GM19455 (cell line): ENCODE measurements around the gene TRIM41.
"Not testable (repeated sequence)": the region's sequence is repeated elsewhere in the genome, so short reads cannot be mapped to it uniquely, and the experiment has no call there.

ENCODE experiments used
- ATAC-seq: cut with Tn5 transposase; IDR thresholded peaks from one replicate; pipeline ENCODE4 v1.9.1; 2021; ENCODE audit not compliant: unreplicated experiment

Gene TRIM41

DNA sequence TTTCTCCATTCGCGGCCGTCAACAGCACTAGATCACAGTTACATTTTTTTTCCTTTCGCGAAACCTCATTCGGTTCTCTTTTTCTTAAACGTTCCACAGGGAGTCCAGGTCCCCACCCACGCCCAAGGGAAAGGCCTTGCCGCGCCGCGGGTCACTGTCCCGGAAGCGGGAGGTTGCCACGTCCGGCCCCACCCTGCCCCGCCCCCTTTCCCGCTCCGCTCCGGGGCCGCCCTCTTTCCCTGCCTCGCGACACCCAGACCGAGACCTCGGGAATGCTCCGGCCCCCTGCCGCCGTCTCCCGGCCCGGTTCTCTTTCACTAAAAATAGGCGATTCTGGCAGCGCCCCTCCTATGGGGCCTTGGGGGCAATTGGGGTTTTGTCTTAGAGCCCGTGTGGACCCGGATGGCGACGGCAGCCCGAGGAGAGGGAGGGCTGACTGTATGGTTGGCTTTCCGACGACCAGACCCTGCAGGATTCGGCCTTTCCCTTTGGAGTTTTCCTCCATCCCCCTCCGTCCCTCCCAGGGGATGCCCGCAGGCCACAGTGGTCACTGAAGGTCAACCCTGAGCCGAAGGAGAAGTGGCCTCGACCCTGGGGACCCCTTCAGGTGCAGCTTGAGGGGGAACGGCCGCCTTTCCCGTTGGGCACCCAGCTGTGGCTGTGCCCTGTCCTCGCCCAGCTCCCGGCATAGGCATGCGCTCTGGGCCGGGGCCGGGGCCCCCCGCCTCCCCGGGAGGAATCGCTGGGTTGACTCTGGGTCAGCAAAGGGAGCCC is 23.4 kb downstream of the TRIM41 start:
- ATAC-seq: no peak

DNA sequence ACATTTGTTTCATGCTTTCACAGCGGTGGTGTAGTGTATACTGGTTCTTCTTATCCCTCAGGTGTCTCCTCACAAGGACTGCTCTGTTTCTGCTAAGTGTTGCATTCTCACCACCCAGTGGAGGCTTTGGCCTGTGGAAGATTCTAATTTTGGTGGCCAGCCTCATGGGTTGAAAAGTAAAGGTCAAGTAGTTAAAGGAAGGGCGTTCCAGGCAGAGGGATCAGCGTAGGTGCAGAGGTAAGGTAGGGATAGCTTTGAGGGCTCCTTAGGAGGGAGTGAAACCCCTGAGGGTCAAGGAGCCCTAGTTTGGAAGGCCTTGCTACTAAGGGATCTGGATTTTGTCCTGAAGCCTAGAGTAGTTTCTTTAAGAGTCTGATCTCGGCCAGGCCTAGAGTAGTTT is 25.2 kb downstream of the TRIM41 start:
- no peak for ATAC-seq

DNA sequence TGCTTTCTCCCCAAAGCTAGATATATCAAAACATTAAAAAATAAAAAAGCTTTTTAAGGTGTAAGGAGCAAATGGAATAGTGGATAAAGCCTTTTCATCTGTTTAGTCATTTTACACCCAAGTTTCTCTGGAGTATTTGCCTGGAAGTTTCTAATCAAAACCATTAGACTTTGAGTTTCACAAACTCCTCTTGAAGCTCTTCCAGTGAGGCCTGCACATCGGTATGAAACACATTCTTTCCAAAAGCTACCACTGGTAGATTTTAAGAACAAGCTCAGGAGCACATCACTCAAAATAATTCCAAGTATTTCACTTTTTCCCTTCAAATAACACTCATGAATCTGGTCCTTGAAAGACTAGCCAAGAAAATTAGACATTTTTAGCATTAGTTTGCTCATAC is 32.2 kb downstream of the TRIM41 start:
- ATAC-seq: no peak

DNA sequence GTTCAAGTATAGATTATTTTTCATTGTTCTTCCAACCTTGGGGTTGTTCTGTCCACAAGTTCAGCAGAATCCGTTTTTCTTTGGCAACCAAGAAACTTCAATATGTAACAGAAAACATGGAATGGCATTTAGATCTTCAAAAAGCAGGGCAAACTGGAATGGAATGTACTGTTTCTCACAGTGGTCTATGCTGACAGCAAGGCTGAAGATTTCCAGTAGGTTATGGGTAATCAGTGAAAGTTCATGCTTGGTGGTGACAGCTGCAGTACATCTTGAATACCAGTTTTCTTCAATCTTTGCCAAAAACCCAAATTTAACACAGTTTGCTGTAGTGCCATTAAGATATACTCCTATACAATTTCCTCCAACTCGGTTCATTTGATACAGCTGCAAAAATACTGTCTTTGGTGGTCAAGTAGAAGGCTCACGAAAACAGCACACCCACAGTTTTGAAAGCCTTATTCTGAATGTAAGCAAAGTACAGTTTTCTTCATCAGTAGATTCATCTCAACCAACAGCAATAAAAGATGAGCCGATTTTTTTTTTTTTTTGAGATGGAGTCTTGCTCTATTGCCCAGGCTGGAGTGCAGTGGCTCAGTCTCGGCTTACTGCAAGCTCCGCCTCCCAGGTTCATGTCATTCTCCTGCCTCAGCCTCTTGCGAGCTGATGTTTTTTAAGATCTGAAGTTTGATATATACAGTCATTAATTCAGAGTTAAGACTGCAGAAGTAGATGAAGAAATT is 32.9 kb downstream of the TRIM41 start:
- ATAC-seq: no peak

DNA sequence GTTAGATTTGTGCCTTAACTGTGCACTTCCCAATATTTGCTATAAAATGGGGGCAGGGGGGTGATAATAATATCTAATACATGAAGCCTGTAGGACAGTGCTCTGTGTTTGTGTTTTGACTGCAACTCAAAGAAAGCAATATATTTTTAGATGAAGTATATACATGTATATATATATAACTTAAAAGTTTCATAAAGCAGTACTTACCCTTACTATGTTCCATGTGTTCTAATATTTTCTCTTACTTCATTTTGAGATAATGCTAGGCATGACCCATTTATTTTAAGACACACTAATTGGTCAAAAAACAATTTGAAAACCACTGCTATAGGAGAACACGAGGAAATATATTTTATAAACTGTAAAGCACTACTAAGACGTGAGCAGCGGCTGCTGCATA is 35.5 kb downstream of the TRIM41 start:
- ATAC-seq: no peak

DNA sequence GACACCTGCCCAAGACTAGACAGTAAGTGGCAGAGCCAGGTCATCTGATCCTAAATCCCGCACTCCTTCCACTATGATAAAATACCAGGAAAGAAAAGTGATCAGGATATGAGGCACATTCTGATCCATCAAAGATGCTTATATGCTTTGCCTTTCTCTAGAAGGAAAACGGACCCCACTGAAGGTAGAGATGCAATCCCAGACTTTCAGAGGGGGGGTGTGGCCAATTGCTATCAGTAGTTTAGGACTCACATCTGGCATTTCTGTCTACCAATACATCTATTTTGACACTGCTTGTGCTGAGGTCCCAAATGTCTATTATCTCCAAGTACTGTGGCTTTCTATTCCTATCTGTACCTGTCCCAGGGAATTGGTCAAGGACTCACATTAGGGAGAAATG is 36.2 kb downstream of the TRIM41 start:
- ATAC-seq: no peak

DNA sequence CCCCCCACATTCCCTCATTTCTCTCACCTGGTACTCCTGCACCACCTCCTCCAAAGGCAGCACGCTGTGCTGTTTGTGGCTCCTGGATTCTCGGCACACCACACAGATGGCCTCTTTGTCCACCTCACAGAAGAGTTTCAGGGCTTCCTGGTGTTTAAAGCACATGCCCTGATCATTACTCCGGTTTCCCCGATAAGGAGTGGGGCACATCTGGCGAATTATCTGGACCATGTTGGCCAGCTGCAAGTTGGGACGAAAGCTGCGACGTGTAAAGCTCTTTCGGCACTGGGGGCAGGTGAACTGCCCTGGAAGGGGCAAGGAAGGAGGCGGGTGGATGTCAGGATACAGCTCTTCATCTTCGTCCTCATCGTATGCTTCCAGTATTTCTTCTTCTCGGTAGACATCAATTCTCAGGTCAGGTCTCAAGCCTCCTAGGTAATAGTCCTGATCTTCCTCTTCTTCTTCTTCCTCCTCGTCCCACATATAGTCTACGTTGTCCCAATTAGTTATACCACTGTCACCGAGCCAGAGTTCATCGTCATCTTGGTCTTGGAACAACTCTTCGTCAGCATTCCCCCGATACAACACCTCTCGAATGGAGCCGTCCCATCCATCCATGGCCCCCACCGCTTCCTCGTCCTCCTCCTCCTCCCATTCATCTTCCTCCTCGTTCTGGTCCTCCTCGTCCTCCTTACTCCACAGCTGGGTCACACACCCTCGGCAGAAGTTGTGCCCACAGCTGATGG is 37.1 kb downstream of the TRIM41 start:
- ATAC-seq: peak; percentile 1

DNA sequence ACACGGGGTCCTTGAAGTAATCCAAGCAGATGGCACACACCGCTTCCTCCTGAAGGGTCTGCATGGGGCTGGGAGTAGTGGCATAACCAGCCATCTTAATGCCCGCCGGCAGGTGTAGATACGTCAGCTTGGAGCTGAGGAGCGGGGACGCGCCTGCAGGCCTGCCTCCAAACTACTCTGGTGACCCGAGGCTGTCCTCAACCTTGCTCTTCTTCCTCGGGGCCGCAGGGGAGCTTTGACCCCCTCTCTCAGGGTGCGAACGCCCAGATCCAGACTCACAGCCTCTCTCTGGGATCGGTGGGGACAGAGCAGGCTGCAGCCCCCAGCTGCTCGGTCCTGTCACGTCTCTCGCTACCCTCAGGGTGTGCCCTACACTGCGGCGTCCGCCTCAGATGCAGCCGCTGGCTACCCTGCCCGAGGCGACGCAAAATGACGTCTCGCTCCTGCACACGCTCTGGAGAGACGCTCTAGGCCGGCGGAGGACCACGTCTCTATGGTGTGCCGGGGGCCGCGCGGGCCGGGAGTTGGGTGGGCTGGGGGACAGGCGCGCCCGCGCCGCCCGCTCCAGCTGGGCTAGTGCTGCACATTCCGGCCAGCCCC is 37.7 kb downstream of the TRIM41 start, which contains the start of gene TRIM52:
TSS of gene TRIM52 (minus strand) at position 424 of the 600 bp plus-strand sequence. CDS start at position 94, 330 bp downstream.
- peak; percentile 80 for ATAC-seq

DNA sequence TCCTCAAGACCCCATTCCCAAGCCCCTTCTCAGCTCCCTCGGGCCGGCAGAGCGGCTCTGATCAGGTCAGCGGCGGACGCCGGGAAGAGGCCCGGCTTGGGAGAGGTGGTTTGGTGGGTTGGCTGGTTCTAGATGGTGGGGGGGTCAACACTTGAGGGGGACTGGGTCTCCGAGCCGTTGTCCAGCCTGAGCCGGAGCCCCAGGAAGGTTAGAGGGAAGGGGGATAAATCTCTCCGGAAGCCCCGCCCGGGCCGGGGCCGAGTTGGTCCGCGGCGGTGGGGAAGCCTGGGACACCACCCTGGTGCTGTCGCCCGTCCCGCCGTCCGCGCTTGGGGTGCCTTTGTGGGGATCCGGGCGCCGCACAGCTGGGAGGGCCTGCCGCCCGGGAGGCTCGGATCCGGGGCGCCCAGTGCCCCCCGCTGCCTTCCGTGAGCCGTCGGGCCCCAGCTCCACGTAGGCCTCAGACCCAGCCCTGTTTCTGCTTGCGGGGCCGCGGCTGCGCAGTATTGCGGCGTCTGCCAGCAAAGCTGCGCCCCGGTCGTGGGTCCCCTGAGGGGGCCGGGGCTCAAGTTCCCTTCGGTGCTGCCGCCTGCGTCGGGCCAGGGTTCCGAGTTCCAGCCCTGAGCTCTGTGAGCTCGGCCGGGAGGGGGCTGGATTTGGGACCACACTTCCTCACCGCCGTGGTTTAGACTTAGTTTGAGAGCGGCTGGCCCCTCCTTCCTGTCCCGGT is 38.4 kb downstream of the TRIM41 start:
- peak; percentile 59 for ATAC-seq

DNA sequence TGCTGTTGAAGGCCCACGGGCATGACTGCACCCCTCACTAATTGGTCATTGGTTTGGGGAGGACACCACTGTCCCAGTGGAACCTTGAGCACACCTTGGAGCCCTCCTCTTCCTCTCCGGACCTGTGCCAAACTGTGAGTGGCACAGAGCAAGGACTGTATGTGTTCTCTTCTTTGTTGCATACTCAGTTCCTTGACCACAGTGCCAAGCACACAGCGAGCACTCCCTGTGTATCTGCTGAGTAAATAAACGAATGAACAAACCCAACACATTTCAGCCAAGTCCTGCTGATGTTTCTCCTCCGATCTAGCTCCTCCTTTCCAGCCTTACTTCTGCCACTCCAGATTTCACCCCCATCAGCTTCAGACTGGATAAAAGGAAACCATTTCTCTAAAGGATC is 40.6 kb downstream of the TRIM41 start:
- ATAC-seq: no peak

DNA sequence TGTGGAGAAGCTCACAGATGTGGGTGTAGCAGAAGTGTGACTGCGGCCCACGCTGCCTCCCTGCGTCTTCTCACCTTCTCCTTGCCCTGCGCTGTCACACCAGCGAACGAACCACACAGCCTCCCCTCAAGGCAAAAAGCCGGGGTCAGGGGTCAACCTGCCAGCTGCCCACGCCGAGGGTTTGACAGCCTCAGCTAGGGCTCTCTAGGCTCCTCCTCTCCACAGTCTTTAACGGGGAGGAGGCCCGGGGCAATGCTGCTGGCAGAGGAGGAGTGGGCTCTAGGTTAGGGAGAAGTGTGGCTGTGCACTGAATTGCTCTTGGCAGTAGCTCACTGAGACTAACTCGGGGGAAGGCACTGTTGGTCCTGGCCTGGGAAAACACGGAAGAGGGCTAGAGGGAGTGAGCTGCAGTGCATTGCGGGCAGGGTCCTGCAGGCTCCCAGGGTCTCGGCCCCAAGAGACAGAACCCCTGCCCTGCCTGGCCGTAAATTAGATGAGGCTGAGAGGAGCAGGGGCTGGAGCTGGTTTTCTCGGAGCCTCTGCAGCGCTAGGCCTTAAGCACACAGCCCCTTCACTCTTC is 42.1 kb downstream of the TRIM41 start:
- no peak for ATAC-seq

DNA sequence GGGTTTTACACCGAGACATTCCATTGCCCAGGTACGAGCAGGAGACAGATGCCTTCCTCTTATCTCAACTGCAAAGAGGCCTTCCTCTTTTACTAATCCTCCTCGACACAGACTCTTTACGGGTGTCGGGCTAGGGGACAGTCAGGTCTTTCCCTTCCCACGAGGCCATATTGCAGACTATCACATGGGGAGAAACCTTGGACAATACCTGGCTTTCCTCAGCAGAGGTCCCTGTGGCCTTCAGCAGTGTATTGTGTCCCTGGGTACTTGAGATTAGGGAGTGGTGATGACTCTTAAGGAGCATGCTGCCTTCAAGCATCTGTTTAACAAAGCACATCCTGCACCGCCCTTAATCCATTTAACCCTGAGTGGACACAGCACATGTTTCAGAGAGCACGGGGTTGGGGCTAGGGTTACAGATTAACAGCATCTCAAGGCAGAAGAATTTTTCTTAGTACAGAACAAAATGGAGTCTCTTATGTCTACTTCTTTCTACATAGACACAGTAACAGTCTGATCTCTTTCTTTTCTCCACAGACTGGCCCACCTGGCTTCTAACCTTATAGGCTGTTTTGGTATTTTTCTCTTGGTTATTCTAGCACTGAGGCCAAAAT is 44.3 kb downstream of the TRIM41 start:
- ATAC-seq: not testable (repeated sequence)

DNA sequence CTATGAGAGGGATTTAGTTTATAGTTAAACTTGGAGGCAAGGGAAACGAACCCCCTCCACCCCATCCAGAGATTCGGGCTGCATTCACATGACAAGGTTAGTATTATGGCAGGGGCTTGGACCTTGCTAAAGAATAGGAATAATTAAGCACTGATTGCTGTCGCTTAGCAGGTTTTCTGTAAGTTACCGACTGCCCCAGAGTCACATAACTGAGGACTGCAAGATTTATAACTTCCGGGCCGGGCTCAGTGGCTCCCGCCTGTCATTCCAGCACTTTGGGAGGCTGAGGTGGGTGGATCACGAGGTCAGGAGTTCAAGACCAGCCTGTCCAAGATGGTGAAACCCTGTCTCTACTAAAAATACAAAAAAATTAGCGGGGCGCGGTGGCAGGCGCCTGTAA is 44.8 kb downstream of the TRIM41 start:
- ATAC-seq: not testable (repeated sequence)

DNA sequence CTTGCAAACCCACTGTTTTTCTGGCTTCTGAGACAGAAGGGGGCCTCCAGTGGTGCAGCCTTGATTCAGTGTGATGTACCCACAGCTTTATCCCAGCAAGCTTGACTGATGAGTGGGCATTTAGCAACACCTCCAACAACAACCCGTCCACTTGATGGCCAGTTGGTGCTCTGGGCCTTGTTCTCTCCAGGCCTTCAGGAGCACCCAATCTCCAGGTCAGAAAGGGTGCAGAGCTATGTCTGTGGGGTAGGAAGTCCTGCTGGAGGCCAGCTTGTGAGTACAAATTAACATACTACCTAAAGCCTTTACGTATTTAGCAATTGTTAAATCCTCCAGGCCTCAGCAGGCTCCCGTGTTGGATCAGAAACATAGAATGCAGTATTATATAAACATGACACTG is 48.0 kb downstream of the TRIM41 start:
- no peak for ATAC-seq

DNA sequence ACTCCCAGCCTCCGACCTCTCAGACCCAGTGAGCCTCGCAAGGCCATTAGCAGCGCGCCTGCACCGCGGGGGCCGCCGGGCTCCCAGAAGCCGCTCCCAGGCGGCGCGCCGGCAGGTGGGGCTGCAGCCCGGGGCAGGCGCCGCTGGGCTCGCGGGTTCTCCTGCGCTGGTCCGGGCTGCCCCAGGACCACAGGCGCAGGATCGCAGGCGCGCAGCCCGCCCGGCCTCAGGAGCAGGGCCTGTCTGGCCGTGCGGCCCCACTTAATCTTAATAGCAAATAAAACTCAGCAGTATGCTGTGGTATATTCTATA is 50.3 kb downstream of the TRIM41 start:
- not testable (repeated sequence) for ATAC-seq

DNA sequence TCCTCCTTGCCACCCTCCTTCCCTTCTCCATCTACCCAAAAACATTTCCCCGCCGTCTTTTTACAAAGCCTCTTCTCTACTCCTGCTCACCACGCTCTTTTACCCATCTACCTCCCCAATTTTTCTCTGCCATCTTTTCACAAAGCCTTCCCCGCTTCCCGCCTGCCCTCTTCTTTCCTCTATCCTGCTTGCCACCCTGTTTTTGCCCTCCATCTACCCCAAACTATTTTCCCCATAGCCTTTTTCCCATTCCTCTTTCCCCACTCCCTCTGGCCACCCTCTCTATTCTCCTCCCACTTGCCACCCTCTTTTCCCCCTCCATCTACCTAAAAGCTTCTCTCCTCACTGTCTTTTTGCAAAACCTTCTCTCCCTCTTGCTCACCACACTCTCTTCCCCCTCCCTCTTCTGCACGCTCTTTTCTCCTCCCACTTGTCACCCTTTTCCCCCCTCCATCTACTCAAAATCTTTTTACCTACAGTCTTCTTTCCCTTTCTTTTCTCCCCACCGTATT is 57.2 kb downstream of the TRIM41 start:
- no peak for ATAC-seq

DNA sequence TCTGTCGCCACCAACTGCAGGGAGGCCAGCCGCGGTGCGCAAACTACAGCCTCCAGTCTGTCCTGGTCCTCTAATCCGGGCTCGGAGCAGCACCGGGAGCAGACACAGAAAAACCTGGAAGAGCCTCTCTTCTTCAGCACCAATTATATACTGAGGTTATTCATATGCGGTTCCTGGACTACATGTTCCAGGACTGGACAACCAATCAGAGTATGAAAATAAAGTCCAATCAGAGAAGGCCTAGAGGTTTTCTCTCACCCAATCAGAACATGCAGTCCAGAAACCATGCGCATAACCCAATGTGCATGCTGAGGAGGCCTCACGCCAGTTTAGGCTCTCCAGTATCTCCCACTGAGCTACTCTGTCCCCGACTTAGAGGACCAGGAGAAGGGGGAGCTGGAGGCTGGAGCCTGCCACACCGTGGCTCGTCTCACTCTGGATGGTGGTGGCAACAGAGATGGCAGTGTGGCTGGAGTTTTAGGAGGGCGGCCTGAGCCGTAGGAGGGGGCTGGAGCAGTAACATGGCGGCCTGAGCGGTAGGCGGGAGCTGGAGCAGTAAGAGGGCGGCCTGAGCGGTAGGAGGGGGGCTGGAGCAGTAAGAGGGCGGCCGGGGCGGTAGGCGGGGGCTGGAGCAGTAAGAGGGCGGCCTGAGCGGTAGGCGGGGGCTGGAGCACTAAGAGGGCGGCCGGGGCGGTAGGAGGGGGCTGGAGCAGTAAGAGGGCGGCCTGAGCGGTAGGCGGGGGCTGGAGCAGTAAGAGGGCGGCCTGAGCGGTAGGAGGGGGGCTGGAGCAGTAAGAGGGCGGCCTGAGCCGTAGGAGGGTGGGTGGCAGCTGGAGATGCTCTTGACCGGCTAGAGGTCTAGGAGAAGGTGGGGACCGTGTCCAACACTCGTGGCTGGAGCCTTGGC is 58.2 kb downstream of the TRIM41 start:
- no peak for ATAC-seq

DNA sequence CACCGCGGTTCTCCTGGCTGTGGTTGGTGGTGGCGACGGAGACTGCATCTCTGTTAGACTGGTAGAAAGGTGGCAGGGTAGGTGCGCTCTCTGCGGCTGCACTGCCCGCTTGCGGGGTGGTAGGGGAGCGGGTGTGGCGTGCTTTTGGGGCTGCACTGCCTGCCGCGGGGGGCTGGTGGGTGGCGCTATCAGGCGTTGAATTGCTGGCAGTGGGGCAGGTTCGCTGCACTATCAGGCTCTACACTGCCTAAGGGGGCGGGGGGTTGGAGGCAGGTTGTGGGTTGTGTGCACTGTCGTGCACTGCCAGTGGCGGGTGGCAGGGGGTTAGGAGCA is 58.9 kb downstream of the TRIM41 start:
- no peak for ATAC-seq

DNA sequence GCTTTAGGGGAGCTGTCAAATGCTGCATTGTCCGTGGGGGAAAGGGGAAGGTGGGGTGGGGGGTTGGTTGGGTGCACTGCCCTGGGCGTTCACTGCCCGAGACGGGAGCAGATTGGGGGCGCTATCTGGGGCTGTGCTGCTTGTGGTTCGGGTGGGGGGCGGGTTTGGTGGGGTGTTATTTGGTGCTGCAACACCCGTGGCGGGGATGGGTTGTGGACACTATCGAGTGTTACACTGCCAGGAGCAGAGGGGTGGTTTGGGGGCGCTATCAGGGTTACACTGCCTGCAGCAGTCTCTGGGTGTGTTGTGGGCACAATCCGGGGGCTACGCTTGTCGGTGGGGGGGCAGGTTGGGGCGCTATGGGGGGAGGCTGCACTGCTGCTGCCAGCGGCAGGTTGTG is 59.3 kb downstream of the TRIM41 start:
- not testable (repeated sequence) for ATAC-seq
